ENCODE measurements around the gene EEF2K. TPM values are rescaled to one million over a fixed set of nuclear protein-coding genes. Genes with fewer than 3 reads are reported as not detected.
A peak's percentile ranks its signal among the peaks of the same experiment; 100 is the strongest.
"Not testable (repeated sequence)": the region's sequence is repeated elsewhere in the genome, so short reads cannot be mapped to it uniquely, and the experiment has no call there.

Gene EEF2K
- polyA plus RNA-seq, 2 of the 4 experiments (the other 2 are of a cell fraction), result 8.2 to 9.4 TPM

GRCh38 chr16:22165508-22166285 is 40.4 kb upstream of the EEF2K start (continued):
- TF ChIP-seq HMGXB4 (CRISPR knock-in tag; IDR thresholded peaks at IDR 0.05; ENCODE audit: borderline replicate concordance) (no peak), ESRRA (IDR thresholded peaks at IDR 0.05; ENCODE audit: borderline replicate concordance, low read length) (no peak), HOXA7 (CRISPR knock-in tag; IDR thresholded peaks at IDR 0.05) (no peak), RAD21 (conservative IDR thresholded peaks at IDR 0.05 in 1 of 2, IDR thresholded peaks at IDR 0.05 in 1 of 2) (no peak), TFCP2L1 (CRISPR knock-in tag; IDR thresholded peaks at IDR 0.05) (no peak)

GRCh38 chr16:22171953-22172352 is 34.1 kb upstream of the EEF2K start:
- no peak overlapping the region for H3K4me2 ChIP-seq
- POLR2A ChIA-PET, result no interaction called here
- ATAC-seq (peak in 1 of 2 experiments; percentile 39; a peak in 1 of 6 replicates), DNase-seq (ENCODE audit: low read depth in 1 of 2, low spot score in 1 of 2) (no peak), FAIRE-seq (no peak)
- H3K9me3 ChIP-seq, result 0 out of 3 replicates have a peak, but pooled peaks cover under 1% of the 10 kb centered on the region
- TF ChIP-seq EHF (CRISPR knock-in tag; IDR thresholded peaks at IDR 0.05) (no peak), FOSL2 (IDR thresholded peaks at IDR 0.05) (no peak), FOSL2 (CRISPR knock-in tag; IDR thresholded peaks at IDR 0.05) (no peak), BHLHE40 (IDR thresholded peaks at IDR 0.05; ENCODE audit: low read depth, low read length) (no peak), CHD2 (IDR thresholded peaks at IDR 0.05; ENCODE audit: low read length, partially characterized antibody) (no peak), TP53 (CRISPR knock-in tag; IDR thresholded peaks at IDR 0.05) (no peak), HOXB13 (CRISPR knock-in tag; IDR thresholded peaks at IDR 0.05; ENCODE audit: low read depth) (no peak), HEYL (CRISPR knock-in tag; IDR thresholded peaks at IDR 0.05) (no peak), SREBF2 (IDR thresholded peaks at IDR 0.05) (no peak), USF2 (IDR thresholded peaks at IDR 0.05) (no peak), JUN (IDR thresholded peaks at IDR 0.05) (no peak), CEBPB (IDR thresholded peaks at IDR 0.05) (no peak), NR3C1 (IDR thresholded peaks at IDR 0.05) (no peak), HMGXB4 (CRISPR knock-in tag; IDR thresholded peaks at IDR 0.05; ENCODE audit: borderline replicate concordance) (no peak), MAFK (IDR thresholded peaks at IDR 0.05; ENCODE audit: partially characterized antibody) (no peak), ATOH8 (CRISPR knock-in tag; IDR thresholded peaks at IDR 0.05; ENCODE audit: low read depth) (no peak), NFE2L2 (conservative IDR thresholded peaks at IDR 0.05; ENCODE audit: low read length) (no peak), CBX2 (IDR thresholded peaks at IDR 0.05; ENCODE audit: borderline replicate concordance, low read depth) (no peak), RARB (CRISPR knock-in tag; IDR thresholded peaks at IDR 0.05) (no peak), HOXA7 (CRISPR knock-in tag; IDR thresholded peaks at IDR 0.05) (no peak)
- 79% methylated on average over 6 of the region's 6 CpGs for WGBS (ENCODE audit: missing lambda C conversion rate)
- H3K4me1 ChIP-seq, result no peaks in the 10 kb centered on the region
- H3K27ac ChIP-seq, result no peak overlapping the region
- H3K4me3 ChIP-seq, result no peak overlapping the region
- CTCF ChIA-PET, result no interaction called here

- H3K27ac ChIP-seq; ATAC-seq; H3K4me3 ChIP-seq; POLR2A ChIA-PET; H3K4me1 ChIP-seq; H3K4me2 ChIP-seq; H3K9me3 ChIP-seq; CTCF ChIA-PET; DNase-seq (ENCODE audit: low read depth in 1 of 2, low spot score in 1 of 2); FAIRE-seq: not testable (repeated sequence)
- 18% methylated on average over 1 of the region's 1 CpG for WGBS (ENCODE audit: missing lambda C conversion rate)
These were observed 33.4 kb upstream of the EEF2K start for GRCh38 chr16:22172642-22173041.
